ENCODE data around the gene TUBGCP3.
"Not testable (repeated sequence)": the region's sequence is repeated elsewhere in the genome, so short reads cannot be mapped to it uniquely, and the experiment has no call there.

Gene TUBGCP3, protein sequence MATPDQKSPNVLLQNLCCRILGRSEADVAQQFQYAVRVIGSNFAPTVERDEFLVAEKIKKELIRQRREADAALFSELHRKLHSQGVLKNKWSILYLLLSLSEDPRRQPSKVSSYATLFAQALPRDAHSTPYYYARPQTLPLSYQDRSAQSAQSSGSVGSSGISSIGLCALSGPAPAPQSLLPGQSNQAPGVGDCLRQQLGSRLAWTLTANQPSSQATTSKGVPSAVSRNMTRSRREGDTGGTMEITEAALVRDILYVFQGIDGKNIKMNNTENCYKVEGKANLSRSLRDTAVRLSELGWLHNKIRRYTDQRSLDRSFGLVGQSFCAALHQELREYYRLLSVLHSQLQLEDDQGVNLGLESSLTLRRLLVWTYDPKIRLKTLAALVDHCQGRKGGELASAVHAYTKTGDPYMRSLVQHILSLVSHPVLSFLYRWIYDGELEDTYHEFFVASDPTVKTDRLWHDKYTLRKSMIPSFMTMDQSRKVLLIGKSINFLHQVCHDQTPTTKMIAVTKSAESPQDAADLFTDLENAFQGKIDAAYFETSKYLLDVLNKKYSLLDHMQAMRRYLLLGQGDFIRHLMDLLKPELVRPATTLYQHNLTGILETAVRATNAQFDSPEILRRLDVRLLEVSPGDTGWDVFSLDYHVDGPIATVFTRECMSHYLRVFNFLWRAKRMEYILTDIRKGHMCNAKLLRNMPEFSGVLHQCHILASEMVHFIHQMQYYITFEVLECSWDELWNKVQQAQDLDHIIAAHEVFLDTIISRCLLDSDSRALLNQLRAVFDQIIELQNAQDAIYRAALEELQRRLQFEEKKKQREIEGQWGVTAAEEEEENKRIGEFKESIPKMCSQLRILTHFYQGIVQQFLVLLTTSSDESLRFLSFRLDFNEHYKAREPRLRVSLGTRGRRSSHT

DNA sequence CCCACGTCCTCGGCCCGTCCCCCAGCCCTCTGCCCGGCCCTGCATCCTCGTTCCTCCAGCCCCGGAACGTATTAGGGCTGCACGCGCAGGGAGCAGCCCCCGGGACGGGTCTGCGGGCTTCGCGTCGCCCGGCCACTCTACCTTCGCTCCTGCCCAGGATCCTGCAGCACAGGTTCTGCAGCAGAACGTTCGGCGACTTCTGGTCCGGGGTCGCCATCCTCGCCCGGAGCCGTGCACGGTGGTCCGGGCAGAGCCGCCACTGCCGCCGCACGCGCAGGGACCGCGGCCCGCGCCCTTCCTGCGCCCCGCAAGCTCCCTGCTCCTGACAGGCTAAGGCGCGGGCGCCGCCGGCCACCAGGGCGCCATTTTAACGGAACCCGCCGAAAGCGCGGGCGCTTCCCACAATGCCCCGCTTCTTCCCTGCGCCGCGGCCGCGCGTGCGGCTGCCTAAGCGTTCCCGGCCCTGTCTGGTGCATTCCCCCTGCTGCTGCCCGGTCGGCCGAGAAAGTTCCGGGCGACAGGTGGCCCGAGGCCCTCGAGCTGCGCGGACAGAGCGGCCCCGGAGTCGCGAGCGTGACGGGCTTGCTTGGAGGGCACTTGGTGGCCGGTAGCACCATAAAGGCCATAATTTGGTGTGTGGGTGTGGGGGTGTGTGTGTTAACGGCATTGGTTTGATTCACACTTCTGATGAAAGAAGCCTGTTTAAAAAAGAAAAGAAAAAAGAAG lies at the start of gene TUBGCP3:
Gene TUBGCP3, minus strand, starts transcription at position 390 of the 726 bp plus-strand sequence. Its CDS starts 173 bp downstream, at position 217.
- DNase-seq (ENCODE audit: low read depth), result peak; percentile 87

DNA sequence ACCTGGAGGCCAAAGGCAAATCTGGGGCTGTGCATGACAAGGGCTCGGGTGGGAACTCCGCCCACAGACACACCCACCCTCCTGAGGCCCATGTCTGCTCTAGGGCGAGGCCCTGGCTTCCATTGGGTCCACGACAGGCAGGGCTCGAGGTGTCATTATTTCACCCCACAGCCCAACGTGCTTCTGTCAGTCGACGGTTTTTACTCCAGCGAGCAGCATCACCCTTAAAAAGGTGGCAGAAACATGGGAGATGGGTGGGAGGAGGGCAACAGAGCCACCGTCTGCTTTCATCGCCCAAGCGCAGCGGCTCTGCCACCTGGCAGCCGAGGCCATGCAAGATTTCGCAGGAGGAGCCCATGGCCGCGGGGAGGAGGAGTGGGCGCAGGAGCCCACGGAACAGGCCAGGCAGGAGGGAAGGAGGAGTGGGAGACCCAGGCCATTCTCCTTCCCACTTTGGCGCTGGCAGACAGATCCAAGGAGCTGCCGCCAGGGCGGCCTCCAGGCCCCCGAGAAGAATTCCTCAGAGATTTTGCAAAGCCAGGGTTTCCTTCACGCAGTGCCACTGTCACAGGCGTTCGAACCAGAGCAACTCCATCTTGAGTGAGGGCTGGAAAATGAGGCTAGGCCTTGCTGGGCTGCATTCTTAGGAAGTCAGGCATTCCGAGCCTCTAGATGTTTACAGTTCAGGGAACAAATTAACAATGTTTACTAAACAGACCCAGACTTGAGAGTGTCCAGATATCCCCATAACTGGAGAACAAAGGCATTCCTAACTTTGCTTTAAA lies 49.3 kb upstream of the TUBGCP3 start:
- DNase-seq (ENCODE audit: low read depth), result no peak

DNA sequence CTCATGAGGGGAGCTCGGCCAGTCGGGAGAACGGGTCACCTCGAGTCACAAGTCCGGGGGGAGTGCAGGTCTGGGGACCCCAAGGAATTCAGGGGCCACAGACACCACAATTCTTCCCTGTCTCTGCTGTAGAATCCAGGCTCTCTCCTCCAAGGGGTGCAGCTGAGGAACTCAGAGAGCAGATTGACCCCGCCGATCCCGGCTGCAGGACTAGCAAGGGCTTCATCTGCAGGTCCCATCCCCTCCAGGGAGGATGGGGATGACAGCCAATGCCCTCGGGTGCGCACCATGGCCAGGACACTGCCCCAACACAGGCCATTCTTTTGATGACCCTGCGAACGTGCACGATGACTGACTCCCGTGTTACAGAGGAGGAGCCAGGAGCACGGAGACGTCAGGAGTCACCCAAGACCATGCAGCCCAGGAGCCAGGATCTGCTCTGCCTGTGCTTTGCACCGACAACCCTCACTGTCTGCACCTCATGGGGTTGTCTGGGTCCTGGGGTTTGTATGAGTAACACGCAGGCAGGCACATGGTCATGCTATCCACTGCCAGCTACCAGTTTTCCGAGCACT lies 48.5 kb upstream of the TUBGCP3 start:
- no peak for DNase-seq (ENCODE audit: low read depth)

DNA sequence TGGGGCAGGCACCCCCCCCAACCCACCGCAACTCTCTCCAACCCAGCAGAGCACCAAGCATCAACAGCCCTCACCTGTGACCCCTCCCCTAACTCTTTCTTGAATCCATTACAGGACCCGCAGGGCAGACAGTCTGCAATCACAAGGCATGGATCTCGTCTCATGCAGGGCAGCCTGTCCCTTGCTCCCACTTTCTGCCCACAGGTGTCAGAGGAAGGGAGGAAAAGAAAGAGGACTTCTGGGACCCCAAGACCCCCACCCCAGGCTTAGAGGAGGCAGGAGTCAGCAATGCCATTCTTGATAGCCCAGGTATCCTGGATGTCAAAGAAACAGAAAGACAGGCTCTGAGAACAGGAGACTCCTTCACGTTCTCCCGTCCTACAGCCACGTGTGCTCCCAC lies 47.4 kb upstream of the TUBGCP3 start:
- no peak for DNase-seq (ENCODE audit: low read depth)

DNA sequence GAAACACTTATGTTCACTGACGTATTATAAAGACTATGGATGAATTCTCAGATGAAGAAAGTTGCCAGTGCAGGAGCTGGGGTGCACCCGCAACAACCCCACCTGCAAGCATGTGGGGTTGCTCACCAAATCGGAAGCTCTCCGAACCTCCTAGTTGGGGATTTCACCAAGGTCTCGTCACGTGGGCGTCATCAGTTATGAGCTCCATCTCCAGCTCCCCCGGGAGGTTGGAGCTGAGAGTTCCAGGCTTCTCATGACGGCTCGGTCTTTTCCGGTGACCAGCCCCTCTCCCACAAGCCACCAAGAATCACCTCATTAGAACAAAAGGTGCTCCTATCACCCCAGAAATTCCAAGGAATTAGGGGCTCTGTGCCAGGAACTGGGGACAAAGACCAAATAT lies 46.1 kb upstream of the TUBGCP3 start:
- DNase-seq (ENCODE audit: low read depth), result no peak

DNA sequence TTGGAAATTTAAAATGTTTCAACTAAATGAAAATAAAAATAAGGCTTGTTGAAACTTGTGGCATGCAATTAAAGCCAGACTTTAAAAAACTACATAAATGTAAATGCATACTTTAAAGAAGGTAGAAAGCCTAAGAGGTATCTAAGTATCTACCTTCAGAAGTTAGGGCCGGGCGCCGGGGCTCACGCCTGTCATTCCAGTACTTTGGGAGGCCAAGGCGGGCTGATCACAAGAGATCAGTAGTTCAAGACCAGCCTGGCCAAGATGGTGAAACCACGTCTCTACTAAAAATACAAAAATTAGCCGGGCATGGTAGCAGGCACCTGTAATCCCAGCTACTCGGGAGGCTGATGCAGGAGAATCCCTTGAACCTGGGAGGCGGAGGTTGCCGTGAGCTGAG lies 42.3 kb upstream of the TUBGCP3 start:
- DNase-seq (ENCODE audit: low read depth), result not testable (repeated sequence)

DNA sequence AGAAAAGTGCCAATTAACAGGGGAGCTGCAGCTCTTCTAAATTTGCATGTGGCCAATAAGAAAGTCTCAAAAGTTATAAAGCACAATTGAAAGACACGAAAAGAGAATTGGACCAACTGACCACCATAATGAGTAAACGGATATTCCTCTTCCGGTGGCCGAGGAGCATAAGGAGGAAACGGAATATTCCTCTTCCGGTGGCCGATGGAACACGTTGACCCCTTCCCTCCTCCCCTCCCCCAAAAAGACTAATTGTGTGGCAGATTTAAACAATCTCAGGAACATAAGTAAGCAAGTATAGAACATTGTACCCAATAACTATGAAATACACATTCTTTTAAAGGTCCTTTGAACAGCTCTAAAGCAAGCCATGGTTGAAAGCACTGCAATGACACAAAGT lies 41.2 kb upstream of the TUBGCP3 start:
- no peak for DNase-seq (ENCODE audit: low read depth)

DNA sequence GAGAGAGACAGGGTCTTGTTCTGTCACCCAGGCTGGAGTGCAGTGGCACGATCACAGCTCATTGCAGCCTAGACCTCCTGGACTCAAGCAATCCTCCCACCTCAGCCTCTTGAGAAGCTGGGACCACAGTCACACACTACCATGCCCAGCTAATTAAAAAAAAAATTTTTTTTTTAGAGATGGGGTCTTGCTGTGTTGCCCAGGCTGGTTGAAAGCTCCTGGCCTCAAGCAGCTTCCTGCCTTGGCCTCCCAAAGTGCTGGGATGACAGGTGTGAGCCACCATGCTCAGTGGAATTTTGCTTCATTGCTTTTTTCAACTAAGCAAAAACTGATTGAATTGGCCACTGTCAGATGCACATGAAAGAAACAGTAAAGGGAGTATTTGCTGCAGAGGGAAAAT lies 39.7 kb upstream of the TUBGCP3 start:
- not testable (repeated sequence) for DNase-seq (ENCODE audit: low read depth)

DNA sequence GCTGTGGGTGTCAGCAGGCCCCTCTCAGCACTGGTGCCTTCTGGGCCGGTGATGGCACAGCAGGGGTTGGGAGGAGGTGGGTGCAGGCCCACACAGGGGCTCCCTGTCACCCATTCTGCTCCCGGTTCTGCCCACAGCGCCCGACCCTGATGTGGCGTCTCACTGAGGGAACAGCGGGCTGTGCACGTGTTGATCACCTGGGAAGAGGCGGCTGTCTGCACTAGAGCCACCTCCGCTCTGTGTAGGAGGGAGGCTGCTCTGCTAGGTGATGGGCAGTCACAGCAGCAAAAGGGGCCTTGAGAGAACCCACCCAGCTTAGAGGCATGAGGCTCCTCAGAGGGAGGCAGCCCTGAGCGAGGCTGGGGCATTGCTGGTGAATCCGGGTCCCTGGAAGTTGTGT lies 39.2 kb upstream of the TUBGCP3 start:
- no peak for DNase-seq (ENCODE audit: low read depth)

DNA sequence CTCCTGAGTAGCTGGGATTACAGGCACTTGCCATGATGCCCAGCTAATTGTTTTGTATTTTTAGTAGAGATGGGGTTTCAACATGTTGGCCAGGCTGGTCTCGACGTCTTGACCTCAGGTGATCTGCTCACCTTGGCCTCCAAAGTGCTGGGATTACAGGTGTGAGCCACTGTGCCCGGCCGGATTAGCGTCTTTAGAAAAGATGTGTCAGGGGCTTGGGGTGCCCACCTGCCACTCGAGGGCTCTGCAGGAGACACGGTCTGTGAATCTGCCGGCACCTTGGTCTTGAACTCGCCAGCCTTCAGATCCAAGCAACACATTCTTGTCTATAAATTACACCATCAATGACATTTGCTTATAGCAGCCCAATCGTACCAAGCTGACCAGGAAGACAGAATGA lies 38.8 kb upstream of the TUBGCP3 start:
- DNase-seq (ENCODE audit: low read depth), result no peak

DNA sequence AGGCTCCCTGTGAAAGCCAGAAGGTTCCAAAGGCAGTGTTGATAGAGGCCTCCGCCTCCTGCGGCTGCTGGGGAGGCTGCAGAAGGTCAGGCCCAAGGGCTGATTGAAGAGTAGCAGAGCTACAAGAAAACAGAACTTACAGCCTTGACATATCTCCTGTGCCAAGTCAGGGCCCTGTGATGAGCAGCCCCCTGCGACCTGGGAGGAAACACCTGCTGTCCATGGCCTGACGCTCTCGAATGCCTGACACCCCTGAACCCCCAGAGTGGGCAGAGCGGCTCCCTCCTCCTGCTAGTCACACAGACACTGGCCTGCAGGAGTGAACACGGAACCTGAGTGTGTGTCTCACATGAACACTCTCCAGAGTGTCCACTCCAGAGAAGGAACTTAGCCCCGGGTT lies 38.2 kb upstream of the TUBGCP3 start:
- no peak for DNase-seq (ENCODE audit: low read depth)

DNA sequence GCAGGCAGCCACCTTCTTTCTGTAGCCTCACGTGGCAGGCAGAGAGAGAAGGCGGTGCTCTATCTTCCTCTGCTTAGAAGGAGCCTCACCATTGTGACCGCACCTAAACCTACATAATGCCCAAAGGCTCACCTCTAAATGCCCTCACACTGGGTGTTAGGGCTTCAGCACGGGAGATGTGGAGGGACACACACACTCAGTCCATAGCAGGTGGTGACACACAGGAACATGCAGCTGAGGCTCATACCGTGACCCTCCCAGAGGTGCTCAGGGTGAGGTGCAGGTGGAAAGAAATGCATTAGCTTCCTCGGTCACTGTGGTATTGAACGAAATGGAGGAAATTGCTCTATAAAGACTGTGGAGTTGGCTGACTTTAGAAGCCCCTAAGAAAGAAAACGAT lies 37.7 kb upstream of the TUBGCP3 start:
- DNase-seq (ENCODE audit: low read depth), result no peak

DNA sequence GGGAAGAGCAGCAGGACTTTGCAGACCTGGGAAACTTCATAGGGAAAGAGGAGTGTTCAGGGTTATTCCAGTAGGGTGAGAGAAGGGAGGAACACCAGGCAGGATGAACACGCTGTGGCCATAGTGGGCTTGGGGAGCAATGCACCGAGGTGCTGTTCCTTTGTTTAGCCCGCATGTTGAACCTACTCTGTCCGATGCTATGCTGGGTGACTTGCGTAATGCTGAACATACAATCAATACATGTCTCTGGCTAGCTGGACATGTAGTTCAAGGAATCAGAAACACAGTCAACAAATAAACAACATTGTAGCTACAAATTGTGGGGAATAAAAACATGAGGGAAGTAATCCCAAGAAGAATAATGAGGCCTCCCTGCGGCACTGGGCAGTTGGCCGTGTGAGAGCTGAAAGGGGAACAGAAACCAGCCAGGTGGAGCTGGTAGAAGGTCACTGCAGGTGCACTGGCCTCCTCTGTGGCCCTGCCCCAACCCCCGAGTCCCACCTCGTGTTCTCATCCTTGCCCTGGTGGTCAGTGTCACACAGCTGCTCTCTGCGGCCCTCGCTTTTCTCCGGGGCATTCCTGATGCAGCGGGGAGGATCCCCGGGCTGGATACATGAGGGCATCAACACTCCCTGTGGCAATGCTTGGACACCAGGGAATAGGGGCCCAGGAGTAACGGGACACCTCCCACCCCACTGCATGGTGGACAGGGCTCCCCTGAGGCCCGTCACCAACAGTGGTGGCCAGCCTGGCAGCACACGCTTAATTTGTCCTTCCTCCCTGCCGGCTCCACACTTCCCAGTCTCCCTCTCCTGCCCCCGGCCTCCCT lies 36.9 kb upstream of the TUBGCP3 start:
- DNase-seq (ENCODE audit: low read depth), result no peak

DNA sequence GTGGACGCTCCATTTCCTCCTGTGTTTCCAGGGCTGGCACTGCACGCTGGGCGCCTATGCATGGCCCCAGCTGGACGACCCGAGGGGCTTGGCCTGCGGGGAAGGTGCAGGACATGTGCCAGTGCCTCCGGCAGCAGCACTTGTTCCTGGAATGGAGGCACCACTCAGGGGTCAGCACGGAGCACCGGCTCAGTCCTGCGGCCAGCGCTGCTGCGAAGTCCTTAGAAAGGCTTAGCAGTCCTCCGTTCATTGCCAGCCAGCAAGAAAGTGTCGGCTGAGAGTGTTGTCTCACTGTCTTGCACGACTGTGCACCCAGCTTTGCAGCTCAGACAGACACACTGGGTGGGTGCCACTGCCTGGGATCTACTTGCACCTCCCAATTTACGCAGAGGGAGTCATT lies 36.1 kb upstream of the TUBGCP3 start:
- no peak for DNase-seq (ENCODE audit: low read depth)

DNA sequence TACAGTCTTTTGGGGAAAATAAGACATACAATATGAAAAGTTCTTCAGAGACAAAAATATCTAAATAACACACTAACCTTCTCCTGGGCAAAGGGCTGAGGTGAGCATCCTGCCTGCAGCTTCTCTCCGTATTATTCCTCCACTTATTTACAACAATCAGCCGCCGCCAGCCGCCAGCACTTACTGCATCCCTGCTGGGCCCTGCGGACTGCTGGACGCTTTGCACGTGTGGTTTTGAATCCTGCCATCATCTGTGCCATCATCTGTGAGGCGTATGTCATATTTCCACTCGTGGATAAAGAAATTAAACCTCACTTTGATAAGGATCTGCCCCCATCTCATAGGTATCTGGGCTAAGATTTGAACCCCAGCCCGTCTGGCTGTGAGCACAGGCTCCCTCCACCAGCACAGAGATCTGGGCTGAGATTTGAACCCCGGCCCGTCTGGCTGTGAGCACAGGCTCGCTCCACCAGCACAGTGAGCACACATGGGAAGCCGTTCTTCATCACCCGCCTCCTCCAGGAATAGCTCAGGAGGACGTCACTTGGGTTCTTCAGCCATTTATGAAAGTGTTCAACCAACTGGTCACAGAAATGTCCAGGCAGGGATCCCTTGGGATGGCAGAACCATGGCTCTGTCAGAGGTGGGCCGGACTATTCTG lies 35.2 kb upstream of the TUBGCP3 start:
- DNase-seq (ENCODE audit: low read depth), result no peak

DNA sequence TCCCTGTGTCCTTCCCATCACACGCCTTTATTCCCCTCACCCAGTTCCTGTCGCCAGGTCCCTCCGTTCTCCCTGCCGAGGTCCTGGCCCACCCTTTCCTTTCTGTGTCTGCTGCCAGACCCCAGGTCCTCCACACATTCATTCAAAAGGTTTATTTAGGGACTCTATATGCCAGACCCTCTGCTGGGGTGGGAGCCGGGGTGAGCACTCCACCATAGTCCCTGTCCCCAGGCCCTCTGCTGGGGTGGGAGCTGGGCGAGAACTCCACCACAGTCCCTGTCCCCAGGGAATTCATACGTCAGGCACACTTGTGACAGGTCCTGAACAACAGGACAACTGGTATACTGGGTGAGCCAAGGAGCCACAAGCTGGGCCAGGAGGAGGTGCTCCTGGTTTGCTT lies 34.4 kb upstream of the TUBGCP3 start:
- no peak for DNase-seq (ENCODE audit: low read depth)

DNA sequence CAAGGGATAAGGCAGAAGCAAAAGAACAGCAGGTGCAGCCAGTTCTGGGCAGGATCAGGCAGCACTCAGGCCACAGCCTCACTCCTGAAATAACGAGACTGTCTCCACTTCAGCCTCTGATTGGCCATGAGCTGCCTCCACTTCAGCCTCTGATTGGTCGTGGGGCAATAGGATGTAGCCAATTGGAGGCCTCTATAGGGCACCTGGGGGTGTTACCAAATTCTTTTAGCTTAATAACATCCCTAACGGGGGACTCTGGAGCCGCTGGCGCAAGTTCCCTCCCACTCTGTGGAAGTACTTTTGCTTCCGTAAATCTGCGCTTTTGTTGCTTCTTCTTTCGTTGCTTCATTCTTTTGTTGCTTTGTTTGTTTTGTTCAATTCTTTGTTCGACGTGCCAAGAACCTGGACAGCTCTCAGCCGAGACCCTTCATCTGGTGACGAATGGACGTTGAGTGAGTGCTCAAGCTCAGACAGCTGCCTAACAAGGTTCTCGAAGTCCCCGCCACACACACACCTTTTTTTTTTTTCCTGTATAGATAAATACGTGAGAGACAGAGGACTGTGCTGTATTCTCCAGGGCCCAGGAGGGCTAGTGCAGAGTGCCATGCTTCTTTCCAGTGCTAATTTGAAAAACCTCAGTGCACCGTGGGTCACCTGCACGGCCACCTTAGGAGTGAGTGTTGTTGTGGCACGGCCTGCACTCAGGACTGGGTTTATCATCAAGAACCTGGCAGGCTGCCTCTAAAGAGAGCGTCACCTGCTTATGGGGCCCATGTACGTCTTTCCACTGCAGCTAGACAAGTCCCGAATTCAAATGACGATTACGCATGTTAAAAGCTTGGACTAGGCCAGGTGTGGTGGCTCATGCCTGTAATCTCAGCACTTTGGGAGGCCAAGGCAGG lies 32.0 kb upstream of the TUBGCP3 start:
- peak; percentile 19 for DNase-seq (ENCODE audit: low read depth)

DNA sequence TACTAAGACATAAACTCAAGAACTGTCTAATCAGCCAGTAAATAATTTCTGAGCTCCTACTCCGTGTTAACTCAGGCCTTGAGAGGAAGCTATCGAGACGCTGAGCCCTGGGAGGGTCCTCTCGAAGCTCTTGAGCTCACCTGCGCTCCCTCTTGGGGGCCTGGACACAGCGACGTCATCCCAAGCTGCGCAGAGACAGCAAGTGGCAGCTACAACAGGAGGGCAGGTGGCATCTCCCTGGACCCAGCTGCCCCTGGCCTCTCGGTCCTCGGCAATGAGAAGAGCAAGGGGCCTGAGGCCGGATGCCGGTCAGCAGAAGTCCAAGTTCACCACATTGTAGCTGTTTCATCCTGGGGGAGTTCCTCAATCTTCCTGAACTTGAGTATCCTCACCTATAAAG lies 30.5 kb upstream of the TUBGCP3 start:
- DNase-seq (ENCODE audit: low read depth), result no peak

Data from ELR (cell line).